Uterus (tissue), 2 donors: ENCODE data around the gene KRT6A.
"Not testable (repeated sequence)": the region's sequence is repeated elsewhere in the genome, so short reads cannot be mapped to it uniquely, and the experiment has no call there.

Source experiments
- POLR2A ChIP-seq, 2 donors: fragments of 450-650 bp; IDR thresholded peaks; one replicate each; pipeline ENCODE4 v1.6.1; 2016; ENCODE audit warnings: antibody characterized with exemption in 2 of 2, mild to moderate bottlenecking in 1 of 2, moderate library complexity in 1 of 2
- TF ChIP-seq, protein P1 (sequence below), 4 experiments: fragments of 200-600 bp in 2 of 4; fragments of 450-650 bp in 2 of 4; sonication (generic) in 2 of 4; IDR thresholded peaks; one replicate each; pipeline ENCODE4 v1.5.1; 2016 to 2019; ENCODE audit warnings: antibody characterized with exemption in 4 of 4, mild to moderate bottlenecking in 2 of 4, moderate library complexity in 1 of 4

DNA sequence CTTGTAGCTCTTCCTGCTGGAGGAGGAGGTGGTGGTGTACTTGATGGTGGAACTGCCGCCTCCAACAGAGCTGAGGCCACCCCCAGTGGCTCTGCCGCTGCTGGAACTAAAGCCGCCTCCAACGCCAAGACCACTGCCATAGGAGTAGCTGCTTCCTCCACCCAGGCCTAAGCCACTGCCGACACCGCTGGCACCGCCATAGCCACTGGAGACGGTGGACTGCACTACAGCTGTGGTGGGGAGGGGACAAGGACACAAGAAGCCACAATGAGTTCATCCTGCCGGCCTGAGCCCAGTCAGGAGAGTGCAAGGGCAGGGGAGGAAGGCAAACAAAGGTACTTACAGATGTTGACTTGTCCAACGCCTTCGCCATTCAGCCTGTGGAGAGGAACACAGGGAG is 45.9 kb downstream of the KRT6A start:
- TF ChIP-seq, protein P1, sequence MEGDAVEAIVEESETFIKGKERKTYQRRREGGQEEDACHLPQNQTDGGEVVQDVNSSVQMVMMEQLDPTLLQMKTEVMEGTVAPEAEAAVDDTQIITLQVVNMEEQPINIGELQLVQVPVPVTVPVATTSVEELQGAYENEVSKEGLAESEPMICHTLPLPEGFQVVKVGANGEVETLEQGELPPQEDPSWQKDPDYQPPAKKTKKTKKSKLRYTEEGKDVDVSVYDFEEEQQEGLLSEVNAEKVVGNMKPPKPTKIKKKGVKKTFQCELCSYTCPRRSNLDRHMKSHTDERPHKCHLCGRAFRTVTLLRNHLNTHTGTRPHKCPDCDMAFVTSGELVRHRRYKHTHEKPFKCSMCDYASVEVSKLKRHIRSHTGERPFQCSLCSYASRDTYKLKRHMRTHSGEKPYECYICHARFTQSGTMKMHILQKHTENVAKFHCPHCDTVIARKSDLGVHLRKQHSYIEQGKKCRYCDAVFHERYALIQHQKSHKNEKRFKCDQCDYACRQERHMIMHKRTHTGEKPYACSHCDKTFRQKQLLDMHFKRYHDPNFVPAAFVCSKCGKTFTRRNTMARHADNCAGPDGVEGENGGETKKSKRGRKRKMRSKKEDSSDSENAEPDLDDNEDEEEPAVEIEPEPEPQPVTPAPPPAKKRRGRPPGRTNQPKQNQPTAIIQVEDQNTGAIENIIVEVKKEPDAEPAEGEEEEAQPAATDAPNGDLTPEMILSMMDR (IDR thresholded peaks at IDR 0.05) = not testable (repeated sequence)
- not testable (repeated sequence) for TF ChIP-seq POLR2A (IDR thresholded peaks at IDR 0.05)
